ENCODE results near the gene EPB41. TPM values are rescaled to one million over a fixed set of nuclear protein-coding genes. Genes with fewer than 3 reads are reported as not detected.

EPB41 gene
- total and polyA plus RNA-seq, 9 of the 15 experiments (the other 6 are each of a cell fraction or from before 2014, with no cell fraction given) = 3.7 to 213 (median 141) TPM

DNA sequence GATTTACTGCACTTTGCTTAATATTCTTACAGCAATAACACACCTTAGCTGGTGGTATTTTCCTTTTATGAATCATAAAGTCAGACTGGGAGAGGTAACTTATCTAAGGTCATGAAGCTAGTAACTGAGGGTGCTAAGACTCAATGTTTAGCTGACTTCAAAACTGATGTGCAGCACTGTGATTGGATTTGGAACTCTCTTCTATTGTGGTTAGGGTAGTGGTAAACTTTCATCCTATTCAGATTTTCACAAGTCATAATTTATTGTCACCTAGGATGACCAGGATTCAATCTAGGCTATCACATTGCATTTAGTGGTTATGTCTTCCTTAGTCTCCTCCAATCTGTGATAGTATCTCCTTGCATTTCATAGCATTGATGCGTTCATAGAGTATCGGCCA lies 18.9 kb downstream of the EPB41 start (continued):
- TF ChIP-seq, protein P1, sequence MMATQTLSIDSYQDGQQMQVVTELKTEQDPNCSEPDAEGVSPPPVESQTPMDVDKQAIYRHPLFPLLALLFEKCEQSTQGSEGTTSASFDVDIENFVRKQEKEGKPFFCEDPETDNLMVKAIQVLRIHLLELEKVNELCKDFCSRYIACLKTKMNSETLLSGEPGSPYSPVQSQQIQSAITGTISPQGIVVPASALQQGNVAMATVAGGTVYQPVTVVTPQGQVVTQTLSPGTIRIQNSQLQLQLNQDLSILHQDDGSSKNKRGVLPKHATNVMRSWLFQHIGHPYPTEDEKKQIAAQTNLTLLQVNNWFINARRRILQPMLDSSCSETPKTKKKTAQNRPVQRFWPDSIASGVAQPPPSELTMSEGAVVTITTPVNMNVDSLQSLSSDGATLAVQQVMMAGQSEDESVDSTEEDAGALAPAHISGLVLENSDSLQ (IDR thresholded peaks at IDR 0.05) = peak; percentile 39
- TF ChIP-seq, protein P2, sequence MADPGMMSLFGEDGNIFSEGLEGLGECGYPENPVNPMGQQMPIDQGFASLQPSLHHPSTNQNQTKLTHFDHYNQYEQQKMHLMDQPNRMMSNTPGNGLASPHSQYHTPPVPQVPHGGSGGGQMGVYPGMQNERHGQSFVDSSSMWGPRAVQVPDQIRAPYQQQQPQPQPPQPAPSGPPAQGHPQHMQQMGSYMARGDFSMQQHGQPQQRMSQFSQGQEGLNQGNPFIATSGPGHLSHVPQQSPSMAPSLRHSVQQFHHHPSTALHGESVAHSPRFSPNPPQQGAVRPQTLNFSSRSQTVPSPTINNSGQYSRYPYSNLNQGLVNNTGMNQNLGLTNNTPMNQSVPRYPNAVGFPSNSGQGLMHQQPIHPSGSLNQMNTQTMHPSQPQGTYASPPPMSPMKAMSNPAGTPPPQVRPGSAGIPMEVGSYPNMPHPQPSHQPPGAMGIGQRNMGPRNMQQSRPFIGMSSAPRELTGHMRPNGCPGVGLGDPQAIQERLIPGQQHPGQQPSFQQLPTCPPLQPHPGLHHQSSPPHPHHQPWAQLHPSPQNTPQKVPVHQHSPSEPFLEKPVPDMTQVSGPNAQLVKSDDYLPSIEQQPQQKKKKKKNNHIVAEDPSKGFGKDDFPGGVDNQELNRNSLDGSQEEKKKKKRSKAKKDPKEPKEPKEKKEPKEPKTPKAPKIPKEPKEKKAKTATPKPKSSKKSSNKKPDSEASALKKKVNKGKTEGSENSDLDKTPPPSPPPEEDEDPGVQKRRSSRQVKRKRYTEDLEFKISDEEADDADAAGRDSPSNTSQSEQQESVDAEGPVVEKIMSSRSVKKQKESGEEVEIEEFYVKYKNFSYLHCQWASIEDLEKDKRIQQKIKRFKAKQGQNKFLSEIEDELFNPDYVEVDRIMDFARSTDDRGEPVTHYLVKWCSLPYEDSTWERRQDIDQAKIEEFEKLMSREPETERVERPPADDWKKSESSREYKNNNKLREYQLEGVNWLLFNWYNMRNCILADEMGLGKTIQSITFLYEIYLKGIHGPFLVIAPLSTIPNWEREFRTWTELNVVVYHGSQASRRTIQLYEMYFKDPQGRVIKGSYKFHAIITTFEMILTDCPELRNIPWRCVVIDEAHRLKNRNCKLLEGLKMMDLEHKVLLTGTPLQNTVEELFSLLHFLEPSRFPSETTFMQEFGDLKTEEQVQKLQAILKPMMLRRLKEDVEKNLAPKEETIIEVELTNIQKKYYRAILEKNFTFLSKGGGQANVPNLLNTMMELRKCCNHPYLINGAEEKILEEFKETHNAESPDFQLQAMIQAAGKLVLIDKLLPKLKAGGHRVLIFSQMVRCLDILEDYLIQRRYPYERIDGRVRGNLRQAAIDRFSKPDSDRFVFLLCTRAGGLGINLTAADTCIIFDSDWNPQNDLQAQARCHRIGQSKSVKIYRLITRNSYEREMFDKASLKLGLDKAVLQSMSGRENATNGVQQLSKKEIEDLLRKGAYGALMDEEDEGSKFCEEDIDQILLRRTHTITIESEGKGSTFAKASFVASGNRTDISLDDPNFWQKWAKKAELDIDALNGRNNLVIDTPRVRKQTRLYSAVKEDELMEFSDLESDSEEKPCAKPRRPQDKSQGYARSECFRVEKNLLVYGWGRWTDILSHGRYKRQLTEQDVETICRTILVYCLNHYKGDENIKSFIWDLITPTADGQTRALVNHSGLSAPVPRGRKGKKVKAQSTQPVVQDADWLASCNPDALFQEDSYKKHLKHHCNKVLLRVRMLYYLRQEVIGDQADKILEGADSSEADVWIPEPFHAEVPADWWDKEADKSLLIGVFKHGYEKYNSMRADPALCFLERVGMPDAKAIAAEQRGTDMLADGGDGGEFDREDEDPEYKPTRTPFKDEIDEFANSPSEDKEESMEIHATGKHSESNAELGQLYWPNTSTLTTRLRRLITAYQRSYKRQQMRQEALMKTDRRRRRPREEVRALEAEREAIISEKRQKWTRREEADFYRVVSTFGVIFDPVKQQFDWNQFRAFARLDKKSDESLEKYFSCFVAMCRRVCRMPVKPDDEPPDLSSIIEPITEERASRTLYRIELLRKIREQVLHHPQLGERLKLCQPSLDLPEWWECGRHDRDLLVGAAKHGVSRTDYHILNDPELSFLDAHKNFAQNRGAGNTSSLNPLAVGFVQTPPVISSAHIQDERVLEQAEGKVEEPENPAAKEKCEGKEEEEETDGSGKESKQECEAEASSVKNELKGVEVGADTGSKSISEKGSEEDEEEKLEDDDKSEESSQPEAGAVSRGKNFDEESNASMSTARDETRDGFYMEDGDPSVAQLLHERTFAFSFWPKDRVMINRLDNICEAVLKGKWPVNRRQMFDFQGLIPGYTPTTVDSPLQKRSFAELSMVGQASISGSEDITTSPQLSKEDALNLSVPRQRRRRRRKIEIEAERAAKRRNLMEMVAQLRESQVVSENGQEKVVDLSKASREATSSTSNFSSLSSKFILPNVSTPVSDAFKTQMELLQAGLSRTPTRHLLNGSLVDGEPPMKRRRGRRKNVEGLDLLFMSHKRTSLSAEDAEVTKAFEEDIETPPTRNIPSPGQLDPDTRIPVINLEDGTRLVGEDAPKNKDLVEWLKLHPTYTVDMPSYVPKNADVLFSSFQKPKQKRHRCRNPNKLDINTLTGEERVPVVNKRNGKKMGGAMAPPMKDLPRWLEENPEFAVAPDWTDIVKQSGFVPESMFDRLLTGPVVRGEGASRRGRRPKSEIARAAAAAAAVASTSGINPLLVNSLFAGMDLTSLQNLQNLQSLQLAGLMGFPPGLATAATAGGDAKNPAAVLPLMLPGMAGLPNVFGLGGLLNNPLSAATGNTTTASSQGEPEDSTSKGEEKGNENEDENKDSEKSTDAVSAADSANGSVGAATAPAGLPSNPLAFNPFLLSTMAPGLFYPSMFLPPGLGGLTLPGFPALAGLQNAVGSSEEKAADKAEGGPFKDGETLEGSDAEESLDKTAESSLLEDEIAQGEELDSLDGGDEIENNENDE (IDR thresholded peaks at IDR 0.05; ENCODE audit: low read depth, low read length) = no peak
- no peak for TF ChIP-seq POLR2AphosphoS2 (IDR thresholded peaks at IDR 0.05; ENCODE audit: low read length)
- no peak for TF ChIP-seq RFX1 (IDR thresholded peaks at IDR 0.05)
- no peak for TF ChIP-seq JUN (IDR thresholded peaks at IDR 0.05; ENCODE audit: borderline replicate concordance, low read depth, low read length)
- TF ChIP-seq JUN (CRISPR knock-in tag; IDR thresholded peaks at IDR 0.05; ENCODE audit: borderline replicate concordance) = no peak
- TF ChIP-seq RBM15 (IDR thresholded peaks at IDR 0.05; ENCODE audit: insufficient read depth, low read length) = no peak
- no peak for TF ChIP-seq NFE2L1 (tag; IDR thresholded peaks at IDR 0.05; ENCODE audit: borderline replicate concordance, low read depth)
- peak; percentile 89 to 91 for TF ChIP-seq KDM1A (IDR thresholded peaks at IDR 0.05)
- TF ChIP-seq HMGN3 (IDR thresholded peaks at IDR 0.05; ENCODE audit: borderline replicate concordance, extremely low read depth, insufficient read length, low read depth, low read length) = no peak
- TF ChIP-seq, protein P3, sequence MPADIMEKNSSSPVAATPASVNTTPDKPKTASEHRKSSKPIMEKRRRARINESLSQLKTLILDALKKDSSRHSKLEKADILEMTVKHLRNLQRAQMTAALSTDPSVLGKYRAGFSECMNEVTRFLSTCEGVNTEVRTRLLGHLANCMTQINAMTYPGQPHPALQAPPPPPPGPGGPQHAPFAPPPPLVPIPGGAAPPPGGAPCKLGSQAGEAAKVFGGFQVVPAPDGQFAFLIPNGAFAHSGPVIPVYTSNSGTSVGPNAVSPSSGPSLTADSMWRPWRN (IDR thresholded peaks at IDR 0.05; ENCODE audit: low read depth) = no peak
- no peak for TF ChIP-seq SMAD4 (CRISPR knock-in tag; conservative IDR thresholded peaks at IDR 0.05)
- TF ChIP-seq MEIS2 (IDR thresholded peaks at IDR 0.05; ENCODE audit: partially characterized antibody) = peak; percentile 70
